ENCODE measurements around the gene ADGRG1.
A peak's percentile ranks its signal among the peaks of the same experiment; 100 is the strongest.
"Not testable (repeated sequence)": the region's sequence is repeated elsewhere in the genome, so short reads cannot be mapped to it uniquely, and the experiment has no call there.

The ADGRG1 gene

GRCh38 chr16:57591086-57591869, 37.2 kb upstream of the ADGRG1 start:
- in situ Hi-C loops (cut with MboI; ENCODE audit: low pct_unique_long_range_greater_than_20kb, low sequenced_read_pairs, unreplicated experiment), result no loop called here
- peak; percentile 63 for DNase-seq (ENCODE audit: low spot score)
- peak; percentile 87 for TF ChIP-seq CTCF (IDR thresholded peaks at IDR 0.05; ENCODE audit: extremely low read depth, insufficient read depth, missing control alignments)

- no peak for DNase-seq (ENCODE audit: low spot score)
- in situ Hi-C loops (cut with MboI; ENCODE audit: low pct_unique_long_range_greater_than_20kb, low sequenced_read_pairs, unreplicated experiment), result no loop called here
- no peak for TF ChIP-seq CTCF (IDR thresholded peaks at IDR 0.05; ENCODE audit: extremely low read depth, insufficient read depth, missing control alignments)
Observed at GRCh38 chr16:57591870-57592485, 36.5 kb upstream of the ADGRG1 start.

GRCh38 chr16:57592591-57593003, 35.8 kb upstream of the ADGRG1 start:
- no peak for TF ChIP-seq CTCF (IDR thresholded peaks at IDR 0.05; ENCODE audit: extremely low read depth, insufficient read depth, missing control alignments)
- no peak for DNase-seq (ENCODE audit: low spot score)
- in situ Hi-C loops (cut with MboI; ENCODE audit: low pct_unique_long_range_greater_than_20kb, low sequenced_read_pairs, unreplicated experiment), result no loop called here

- in situ Hi-C loops (cut with MboI; ENCODE audit: low pct_unique_long_range_greater_than_20kb, low sequenced_read_pairs, unreplicated experiment), result no loop called here
- no peak for DNase-seq (ENCODE audit: low spot score)
- TF ChIP-seq CTCF (IDR thresholded peaks at IDR 0.05; ENCODE audit: extremely low read depth, insufficient read depth, missing control alignments), result no peak
Observed at GRCh38 chr16:57593021-57593420, 35.4 kb upstream of the ADGRG1 start.

GRCh38 chr16:57593990-57594389, 34.4 kb upstream of the ADGRG1 start:
- TF ChIP-seq CTCF (IDR thresholded peaks at IDR 0.05; ENCODE audit: extremely low read depth, insufficient read depth, missing control alignments), result no peak
- in situ Hi-C loops (cut with MboI; ENCODE audit: low pct_unique_long_range_greater_than_20kb, low sequenced_read_pairs, unreplicated experiment), result no loop called here
- no peak for DNase-seq (ENCODE audit: low spot score)

- TF ChIP-seq CTCF (IDR thresholded peaks at IDR 0.05; ENCODE audit: extremely low read depth, insufficient read depth, missing control alignments), result no peak
- DNase-seq (ENCODE audit: low spot score), result no peak
- in situ Hi-C loops (cut with MboI; ENCODE audit: low pct_unique_long_range_greater_than_20kb, low sequenced_read_pairs, unreplicated experiment), result no loop called here
Observed at GRCh38 chr16:57594531-57595031, 33.8 kb upstream of the ADGRG1 start.

GRCh38 chr16:57596234-57596633, 32.2 kb upstream of the ADGRG1 start:
- in situ Hi-C loops (cut with MboI; ENCODE audit: low pct_unique_long_range_greater_than_20kb, low sequenced_read_pairs, unreplicated experiment); DNase-seq (ENCODE audit: low spot score): not testable (repeated sequence)

Data from GM13977 (cell line).